ENCODE measurements around the gene GTPBP6.
"Not testable (repeated sequence)": the region's sequence is repeated elsewhere in the genome, so short reads cannot be mapped to it uniquely, and the experiment has no call there.

The GTPBP6 gene

GRCh38 chrX:316351-317325, 2.0 kb downstream of the GTPBP6 start:
- DNase-seq, result no peak

GRCh38 chrX:314781-315595, 3.6 kb downstream of the GTPBP6 start:
- DNase-seq, result no peak

GRCh38 chrX:314049-314448, 4.5 kb downstream of the GTPBP6 start:
- DNase-seq, result no peak

- DNase-seq, result no peak
These were observed 5.0 kb downstream of the GTPBP6 start for GRCh38 chrX:313546-313945.

DNA sequence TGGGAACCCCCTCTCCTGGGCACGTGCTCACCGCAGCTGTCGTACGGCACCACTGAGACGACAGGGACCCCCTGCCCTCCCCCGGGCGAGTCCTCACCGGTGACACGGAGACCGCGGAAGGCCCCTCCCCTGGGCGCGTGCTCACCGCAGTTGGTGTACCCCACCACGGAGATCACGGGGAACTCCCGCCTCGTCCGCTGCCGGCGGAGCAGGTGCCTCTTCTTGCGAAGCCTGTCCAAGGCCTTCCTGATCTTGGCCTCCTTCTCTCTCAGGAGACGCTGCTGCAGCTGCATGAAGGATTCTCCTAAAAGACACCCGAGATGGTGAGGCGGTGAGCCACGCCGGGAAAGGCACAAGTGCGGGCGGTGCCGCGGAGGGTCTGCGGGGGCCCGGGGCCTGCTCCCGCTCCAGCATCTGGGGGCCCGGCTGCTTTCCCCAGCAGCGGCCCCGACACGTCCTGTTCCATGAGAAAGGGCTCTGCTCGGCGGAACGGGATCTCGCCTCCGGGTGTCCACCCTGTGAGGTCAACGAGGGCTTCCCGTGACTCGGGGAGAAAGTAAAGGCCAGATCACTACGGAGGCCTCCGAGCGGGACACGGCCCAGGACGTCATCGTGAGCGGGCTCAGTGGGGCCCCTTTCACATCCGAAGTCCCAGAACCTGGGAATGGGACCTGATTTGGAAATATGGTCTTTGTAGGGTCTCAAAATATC, 5.8 kb downstream of the GTPBP6 start:
- DNase-seq, result no peak

- DNase-seq, result no peak
These were observed 7.2 kb downstream of the GTPBP6 start for GRCh38 chrX:311156-312129.

GRCh38 chrX:310621-311155, 7.9 kb downstream of the GTPBP6 start:
- DNase-seq, result no peak

- DNase-seq, result no peak
These were observed 9.6 kb downstream of the GTPBP6 start for GRCh38 chrX:308821-309520.

- no peak for DNase-seq
These were observed 11.1 kb downstream of the GTPBP6 start for GRCh38 chrX:307261-308111.

GRCh38 chrX:306614-307251, 11.9 kb downstream of the GTPBP6 start:
- DNase-seq, result not testable (repeated sequence)

DNA sequence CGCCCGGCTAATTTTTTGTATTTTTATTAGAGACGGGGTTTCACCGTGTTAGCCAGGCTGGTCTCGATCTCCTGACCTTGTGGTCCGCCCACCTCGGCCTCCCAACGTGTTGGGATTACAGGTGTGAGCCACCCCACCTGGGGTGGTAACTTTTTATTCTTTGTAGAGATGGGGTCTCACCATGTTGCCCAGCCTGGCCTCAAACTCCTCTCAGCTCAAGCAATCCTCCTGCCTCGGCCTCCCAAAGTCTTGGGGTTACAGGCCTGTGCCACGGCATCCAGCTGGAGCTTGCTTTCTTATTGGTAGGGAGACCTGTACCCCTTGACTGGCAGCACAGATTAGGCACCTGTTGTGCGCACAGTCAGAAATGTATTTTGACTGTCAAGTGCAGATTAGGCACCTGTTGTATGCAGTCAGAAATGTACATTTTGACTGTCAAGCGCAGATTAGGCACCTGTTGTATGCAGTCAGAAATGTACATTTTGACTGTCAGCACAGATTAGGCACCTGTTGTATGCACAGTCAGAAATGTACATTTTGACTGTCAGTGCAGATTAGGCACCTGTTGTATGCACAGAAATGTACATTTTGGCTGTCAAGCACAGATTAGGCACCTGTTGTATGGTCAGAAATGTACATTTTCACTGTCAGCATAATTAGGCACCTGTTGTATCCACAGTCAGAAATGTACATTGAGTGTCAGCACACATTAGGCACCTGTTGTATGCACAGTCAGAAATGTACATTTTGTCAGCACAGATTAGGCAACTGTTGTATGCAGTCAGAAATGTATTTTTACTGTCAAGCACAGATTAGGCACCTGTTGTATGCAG, 12.6 kb downstream of the GTPBP6 start:
- DNase-seq, result not testable (repeated sequence)

DNA sequence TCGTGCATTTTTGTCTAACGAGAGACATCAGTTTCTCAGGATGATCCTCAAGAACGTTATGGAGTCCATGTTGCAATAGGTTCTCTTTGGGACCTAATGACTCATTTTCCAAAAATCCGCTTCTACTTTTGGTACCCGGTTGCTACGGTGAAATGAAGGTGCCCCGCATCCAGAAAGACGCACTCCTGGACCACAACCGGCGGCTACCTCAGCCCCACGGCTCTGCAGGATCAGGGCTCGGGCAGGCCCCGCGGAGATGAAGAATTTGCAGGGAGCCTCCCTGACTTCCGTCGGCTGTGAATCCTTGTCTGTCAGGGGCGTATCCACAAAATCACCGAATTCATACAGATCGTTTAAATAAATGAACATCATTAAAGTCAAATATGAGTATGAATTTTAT, 15.6 kb downstream of the GTPBP6 start:
- no peak for DNase-seq

- no peak for DNase-seq
These were observed 18.3 kb downstream of the GTPBP6 start for GRCh38 chrX:300334-300733.

- DNase-seq, result no peak
These were observed 19.6 kb downstream of the GTPBP6 start for GRCh38 chrX:298993-299392.

GRCh38 chrX:295136-295535, 23.5 kb downstream of the GTPBP6 start:
- no peak for DNase-seq

- no peak for DNase-seq
These were observed 25.4 kb downstream of the GTPBP6 start for GRCh38 chrX:292900-293897.

DNA sequence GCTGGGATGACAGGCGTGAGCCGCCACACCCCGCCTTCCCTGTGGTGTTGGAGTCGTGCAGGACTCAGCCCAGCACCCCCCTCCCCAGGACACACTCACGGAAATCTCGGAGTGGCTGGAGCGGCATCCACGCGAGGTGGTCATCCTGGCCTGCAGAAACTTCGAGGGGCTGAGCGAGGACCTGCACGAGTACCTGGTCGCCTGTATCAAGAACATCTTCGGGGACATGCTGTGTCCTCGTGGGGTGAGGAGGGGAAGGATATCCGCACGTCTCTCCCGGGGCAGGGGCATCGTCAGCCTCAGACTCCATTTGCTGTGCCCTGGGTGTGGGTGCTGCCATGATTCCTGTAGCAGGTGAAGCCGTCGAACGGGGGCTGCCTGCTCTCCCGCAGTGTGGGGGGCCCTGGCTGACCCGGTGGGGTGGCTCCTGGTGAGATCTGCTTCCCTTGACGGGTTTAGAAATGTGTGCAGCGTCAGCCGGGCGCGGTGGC, 27.1 kb downstream of the GTPBP6 start:
- DNase-seq, result no peak

Data from SW 1271 (cell line).